GM12878 (cell line): ENCODE measurements around the gene GJD3. TPM values are rescaled to one million over a fixed set of nuclear protein-coding genes. Genes with fewer than 3 reads are reported as not detected.

Experiments
- BCL11A ChIP-seq: IDR thresholded peaks from 2 replicates; pipeline ENCODE4 v1.6.1; 2011; ENCODE audit warnings: low read depth, low read length
- BCL3 ChIP-seq: IDR thresholded peaks from 2 replicates; pipeline ENCODE4 v1.6.1; 2011; ENCODE audit warnings: borderline replicate concordance, low read depth, mild to moderate bottlenecking, moderate library complexity, low read length; ENCODE audit not compliant: insufficient read depth, poor library complexity, severe bottlenecking
- CBFB ChIP-seq: IDR thresholded peaks from 2 replicates; pipeline ENCODE4 v1.6.1; 2016; ENCODE audit warnings: antibody characterized with exemption, low read depth
- CEBPB ChIP-seq, 2 experiments: fragments of 150-350 bp in 1 of 2; IDR thresholded peaks; 2 replicates each; pipeline ENCODE4 v1.6.1; 2012 to 2014; ENCODE audit warnings: low read depth in 2 of 2, low read length in 2 of 2, borderline replicate concordance in 1 of 2, inconsistent platforms in 1 of 2
- CREM ChIP-seq: IDR thresholded peaks from 2 replicates; pipeline ENCODE4 v1.6.1; 2014; ENCODE audit warnings: antibody characterized with exemption, low read depth
- E4F1 ChIP-seq: fragments of 450-650 bp; IDR thresholded peaks from 2 replicates; pipeline ENCODE4 v1.6.1; 2018; ENCODE audit warnings: borderline replicate concordance, mild to moderate bottlenecking; ENCODE audit not compliant: partially characterized antibody
- FOXK2 ChIP-seq: fragments of 450-650 bp; IDR thresholded peaks from 2 replicates; pipeline ENCODE4 v1.6.1; 2017; ENCODE audit warnings: mild to moderate bottlenecking, moderate library complexity
- LARP7 ChIP-seq: fragments of 450-650 bp; IDR thresholded peaks from 2 replicates; pipeline ENCODE4 v1.6.1; 2017; ENCODE audit warnings: mild to moderate bottlenecking
- MEF2B ChIP-seq: fragments of 450-650 bp; IDR thresholded peaks from 2 replicates; pipeline ENCODE4 v1.6.1; 2018; ENCODE audit warnings: mild to moderate bottlenecking, moderate library complexity; ENCODE audit not compliant: partially characterized antibody, poor library complexity, severe bottlenecking
- NFYB ChIP-seq: IDR thresholded peaks from 2 replicates; pipeline ENCODE4 v1.6.1; 2011; ENCODE audit warnings: low read depth, mild to moderate bottlenecking, low read length, improper control_type of control experiment, moderate library complexity; ENCODE audit not compliant: insufficient read depth
- NR2C1 ChIP-seq: fragments of 450-650 bp; IDR thresholded peaks from 2 replicates; pipeline ENCODE4 v1.6.1; 2017; ENCODE audit warnings: antibody characterized with exemption, mild to moderate bottlenecking, moderate library complexity
- POLR2AphosphoS2 ChIP-seq: IDR thresholded peaks from 2 replicates; pipeline ENCODE4 v1.6.1; 2011; ENCODE audit warnings: low read depth, mild to moderate bottlenecking, low read length, improper control_type of control experiment, moderate library complexity
- RELA ChIP-seq: fragments of 450-650 bp; IDR thresholded peaks from 2 replicates; pipeline ENCODE4 v1.8.0; 2014; ENCODE audit warnings: borderline replicate concordance; ENCODE audit not compliant: partially characterized antibody
- SMAD1 ChIP-seq: fragments of 450-650 bp; IDR thresholded peaks from 2 replicates; pipeline ENCODE4 v1.6.1; 2018; ENCODE audit warnings: mild to moderate bottlenecking, low read depth; ENCODE audit not compliant: partially characterized antibody
- SP1 ChIP-seq: IDR thresholded peaks from one replicate; pipeline ENCODE4 v1.6.1; 2011; ENCODE audit warnings: low read depth, low read length
- SREBF1 ChIP-seq: IDR thresholded peaks from 2 replicates; pipeline ENCODE4 v1.6.1; 2012; ENCODE audit warnings: mild to moderate bottlenecking, low read length
- TAF1 ChIP-seq: IDR thresholded peaks from 2 replicates; pipeline ENCODE4 v1.6.1; 2011; ENCODE audit warnings: mild to moderate bottlenecking, low read depth, low read length, borderline replicate concordance
- TCF3 ChIP-seq: IDR thresholded peaks from 2 replicates; pipeline ENCODE4 v1.6.1; 2012; ENCODE audit warnings: low read depth, mild to moderate bottlenecking, low read length, borderline replicate concordance; ENCODE audit not compliant: insufficient read depth
- TCF7 ChIP-seq: IDR thresholded peaks from 2 replicates; pipeline ENCODE4 v1.6.1; 2014; ENCODE audit warnings: antibody characterized with exemption, borderline replicate concordance
- ZNF24 ChIP-seq: fragments of 450-650 bp; IDR thresholded peaks from 2 replicates; pipeline ENCODE4 v1.6.1; 2017; ENCODE audit warnings: antibody characterized with exemption, mild to moderate bottlenecking
- ZNF592 ChIP-seq: fragments of 450-650 bp; IDR thresholded peaks from 2 replicates; pipeline ENCODE4 v1.6.1; 2017; ENCODE audit warnings: mild to moderate bottlenecking, moderate library complexity
- ZSCAN29 ChIP-seq: fragments of 450-650 bp; IDR thresholded peaks from 2 replicates; pipeline ENCODE4 v1.6.1; 2017; ENCODE audit warnings: mild to moderate bottlenecking, moderate library complexity
- polyA plus RNA-seq, 11 experiments: library from polyadenylated mRNA; depleted of rRNA in 4 of 11; unstranded in 6 of 11; stranded (reverse) in 5 of 11; fragments of >200 nt; fragmentation: Nextera tagmentation in 4 of 11; fragmentation: Illumina TruSeq in 1 of 11; extraction: Ambion mirVana in 4 of 11; extraction: Trizol in 1 of 11; gene quantifications; 1 replicate in 1 of 11; 2 replicates in 10 of 11; pipeline versions ENCODE4 v1.2.1 to v1.2.3, GENCODE V29; 2011 to 2016; ENCODE audit warnings: inconsistent platforms in 2 of 11, missing spikeins in 2 of 11, low read depth in 1 of 11
- total RNA-seq, 4 experiments: library from RNA; depleted of rRNA in 3 of 4; stranded (reverse); fragments of >200 nt in 3 of 4; fragmentation: Illumina TruSeq in 1 of 4; extraction: Trizol in 1 of 4; gene quantifications; 2 replicates each; pipeline versions ENCODE4 v1.2.1 to v1.2.3, GENCODE V29; 2013 to 2021

The GJD3 gene
- total and polyA plus RNA-seq, 10 of the 15 experiments (the other 5 are each of a cell fraction or from before 2014, with no cell fraction given) = 1.6 TPM; not detected in 9

- no peak for TF ChIP-seq ZNF592
- no peak for TF ChIP-seq NFYB
- peak; percentile 73 for TF ChIP-seq TCF3
- no peak for TF ChIP-seq ZNF24
- peak; percentile 99 for TF ChIP-seq TCF7
- TF ChIP-seq TAF1 = peak; percentile 65; the same call in 1 of the 2 replicates
- TF ChIP-seq CBFB = peak; percentile 94
- peak; percentile 95 for TF ChIP-seq LARP7
- TF ChIP-seq BCL11A = peak; percentile 89
- TF ChIP-seq SP1 = peak; percentile 77
- TF ChIP-seq RELA = peak; percentile 9
- no peak for TF ChIP-seq NR2C1
- TF ChIP-seq FOXK2 = no peak; the same call in 1 of the 2 replicates
- no peak for TF ChIP-seq CEBPB (IDR thresholded peaks at IDR 0.05; ENCODE audit: borderline replicate concordance in 1 of 2, low read depth in 2 of 2, low read length in 2 of 2)
- no peak for TF ChIP-seq SREBF1
- TF ChIP-seq ZSCAN29 = 0 out of 2 replicates have a peak, but pooled peaks have one; percentile 34
- TF ChIP-seq SMAD1 = no peak
- peak; percentile 90 for TF ChIP-seq CREM
- peak; percentile 84 for TF ChIP-seq BCL3
- peak; percentile 67 for TF ChIP-seq E4F1
- TF ChIP-seq MEF2B = peak; percentile 93
- TF ChIP-seq POLR2AphosphoS2 = no peak; the same call in 1 of the 2 replicates
Observed at GRCh38 chr17:40322358-40323315, 41.9 kb downstream of the GJD3 start (continued).
